Measurements from ENCODE around the gene INTS1. TPM values are rescaled to one million over a fixed set of nuclear protein-coding genes. Genes with fewer than 3 reads are reported as not detected.

INTS1 gene
- total and polyA plus RNA-seq, 2 of the 4 experiments (the other 2 are of a cell fraction): 9.3 to 40.1 TPM

DNA sequence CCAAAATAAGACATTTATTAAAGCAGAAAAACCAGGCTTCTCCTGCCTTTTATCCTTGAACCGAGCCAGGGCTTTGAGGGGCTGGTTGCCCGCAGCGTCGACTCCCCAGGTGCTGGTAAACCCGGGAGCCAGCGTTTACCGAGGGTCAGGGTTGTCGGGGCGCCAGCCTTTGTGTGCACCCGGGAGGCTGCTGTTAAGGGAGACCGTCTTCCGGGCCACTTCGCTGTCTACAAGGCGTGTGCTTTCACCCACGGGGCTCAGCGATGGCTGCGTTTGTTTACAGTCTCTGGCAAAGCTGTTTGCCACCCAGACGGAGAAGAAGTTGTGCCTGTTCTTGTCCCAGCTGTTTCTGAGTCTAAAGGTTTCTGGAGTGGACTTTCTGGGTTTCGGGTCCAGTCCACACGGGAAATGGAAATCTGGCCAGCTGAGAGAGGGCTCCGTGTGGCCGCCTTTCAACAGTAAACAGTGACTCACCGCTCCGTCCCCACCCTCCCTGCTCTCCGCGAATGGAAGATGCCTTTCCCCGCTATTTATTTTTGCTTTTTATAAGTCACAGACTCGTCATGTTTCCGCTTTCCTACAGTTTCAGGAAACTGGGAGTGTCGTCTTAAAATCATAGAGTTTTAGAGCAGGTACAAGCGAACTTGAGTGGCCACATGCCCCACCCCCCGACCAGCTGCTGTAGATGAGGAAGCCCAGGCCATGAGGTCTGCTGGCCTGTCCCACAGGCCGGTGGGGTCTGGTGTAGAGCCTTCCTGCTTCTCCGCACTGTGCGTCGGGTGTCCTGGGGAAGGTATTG, 28.5 kb upstream of the INTS1 start:
- peaks cover 9% of the 10 kb centered on the region for H3K9me1 ChIP-seq (ENCODE audit: insufficient read depth, low read length)
- peak; percentile 41 for ATAC-seq (ENCODE audit: low read depth)
- dilution Hi-C loops (cut with HindIII; ENCODE audit: low sequenced_read_pairs, unreplicated experiment): no loop called here
- peak overlapping the region; percentile 88 for H3K14ac ChIP-seq (replicated peaks; ENCODE audit: low read depth, low read length)
- peaks cover 0 to 45% of the 10 kb centered on the region in 2 experiments; a peak in 2 of 4 replicates for H3K79me1 ChIP-seq (ENCODE audit: low read depth in 1 of 2, low read length in 2 of 2)
- peak overlapping the region; percentile 74 for H3K18ac ChIP-seq (ENCODE audit: low read depth, low read length)
- peak overlapping the region; percentile 99 for H2AK5ac ChIP-seq (ENCODE audit: low read depth, low read length)
- peak overlapping the region; percentile 85 for H3K23ac ChIP-seq (ENCODE audit: low read depth, low read length)
- H4K5ac ChIP-seq (ENCODE audit: low read depth, low read length): peak overlapping the region; percentile 62
- no TSS peak for BruUV-seq (replicated peaks)
- peak overlapping the region; percentile 99 for H2AK9ac ChIP-seq (replicated peaks; ENCODE audit: low read depth, low read length, poor library complexity)
- H4K8ac ChIP-seq (ENCODE audit: low read depth in 2 of 2, low read length in 2 of 2): peak overlapping the region; percentile 63 to 86
- peak overlapping the region; percentile 95 for H2BK120ac ChIP-seq (ENCODE audit: low read depth, low read length)
- ChIA-PET CTCF (no interaction called here), POLR2A (ENCODE audit: unreplicated experiment) (no interaction called here)
- H2BK5ac ChIP-seq (ENCODE audit: low read depth, low read length, poor library complexity, severe bottlenecking): peak overlapping the region; percentile 98
- H3K27ac ChIP-seq (ENCODE audit: insufficient read depth, low read length): peak overlapping the region; percentile 95
- peak overlapping the region; percentile 43 for H3K4me3 ChIP-seq (ENCODE audit: insufficient read depth, low read depth, low read length)
- H3K4ac ChIP-seq (ENCODE audit: low read depth, low read length): peak overlapping the region; percentile 89
- no peaks in the 10 kb centered on the region for H3K27me3 ChIP-seq (ENCODE audit: control insufficient read depth, insufficient read depth, low read length)
- H2BK15ac ChIP-seq (ENCODE audit: low read depth, low read length): peak overlapping the region; percentile 71; the same call in 2 of the 3 replicates
- H2AFZ ChIP-seq (replicated peaks; ENCODE audit: low read length, poor library complexity): peak overlapping the region; percentile 77
- in situ Hi-C loops (cut with MboI; ENCODE audit: low sequenced_read_pairs): no loop called here
- peaks cover 36% of the 10 kb centered on the region for H4K20me1 ChIP-seq (ENCODE audit: insufficient read depth, low read length)
- intact Hi-C loops (cut with micrococcal nuclease): no loop called here
- H3K36me3 ChIP-seq (ENCODE audit: control insufficient read depth, insufficient read depth, low read length): no peaks in the 10 kb centered on the region
- peak overlapping the region; percentile 85 for H3K4me2 ChIP-seq (ENCODE audit: low read depth, low read length)
- H3K9me3 ChIP-seq (ENCODE audit: control insufficient read depth, insufficient read depth, low read length): no peaks in the 10 kb centered on the region
- H4K91ac ChIP-seq (ENCODE audit: insufficient read depth, low read depth, low read length): peak overlapping the region; percentile 91
- peak; percentile 96 for DNase-seq
- WGBS, 2 experiments (ENCODE audit: extremely low coverage in 2 of 2, insufficient read length in 1 of 2): 3% methylated on average over 18 of the region's 36 CpGs; no CpG with 5 or more reads in 1 of the 2 experiments
- H3K4me1 ChIP-seq (ENCODE audit: control insufficient read depth, insufficient read depth, low read length): peaks cover 34% of the 10 kb centered on the region
- H2BK20ac ChIP-seq (ENCODE audit: low read depth, low read length): peak overlapping the region; percentile 66
- peak overlapping the region; percentile 88 for H3K56ac ChIP-seq (ENCODE audit: extremely low read depth, insufficient read depth, low read length)
- H3K9ac ChIP-seq (ENCODE audit: low read depth, low read length): peak overlapping the region; percentile 85
- peak; percentile 73; the same call in 1 of the 2 replicates for TF ChIP-seq MAZ (IDR thresholded peaks at IDR 0.05; ENCODE audit: borderline replicate concordance, low read depth, low read length)
- peak; percentile 87 for TF ChIP-seq CHD1 (IDR thresholded peaks at IDR 0.05; ENCODE audit: low read depth, low read length)
- TF ChIP-seq, protein P1, sequence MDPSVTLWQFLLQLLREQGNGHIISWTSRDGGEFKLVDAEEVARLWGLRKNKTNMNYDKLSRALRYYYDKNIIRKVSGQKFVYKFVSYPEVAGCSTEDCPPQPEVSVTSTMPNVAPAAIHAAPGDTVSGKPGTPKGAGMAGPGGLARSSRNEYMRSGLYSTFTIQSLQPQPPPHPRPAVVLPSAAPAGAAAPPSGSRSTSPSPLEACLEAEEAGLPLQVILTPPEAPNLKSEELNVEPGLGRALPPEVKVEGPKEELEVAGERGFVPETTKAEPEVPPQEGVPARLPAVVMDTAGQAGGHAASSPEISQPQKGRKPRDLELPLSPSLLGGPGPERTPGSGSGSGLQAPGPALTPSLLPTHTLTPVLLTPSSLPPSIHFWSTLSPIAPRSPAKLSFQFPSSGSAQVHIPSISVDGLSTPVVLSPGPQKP (IDR thresholded peaks at IDR 0.05; ENCODE audit: borderline replicate concordance, low read depth, low read length): no peak
- TF ChIP-seq, protein P2, sequence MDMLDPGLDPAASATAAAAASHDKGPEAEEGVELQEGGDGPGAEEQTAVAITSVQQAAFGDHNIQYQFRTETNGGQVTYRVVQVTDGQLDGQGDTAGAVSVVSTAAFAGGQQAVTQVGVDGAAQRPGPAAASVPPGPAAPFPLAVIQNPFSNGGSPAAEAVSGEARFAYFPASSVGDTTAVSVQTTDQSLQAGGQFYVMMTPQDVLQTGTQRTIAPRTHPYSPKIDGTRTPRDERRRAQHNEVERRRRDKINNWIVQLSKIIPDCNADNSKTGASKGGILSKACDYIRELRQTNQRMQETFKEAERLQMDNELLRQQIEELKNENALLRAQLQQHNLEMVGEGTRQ (IDR thresholded peaks at IDR 0.05; ENCODE audit: low read depth, low read length): peak; percentile 50
- TF ChIP-seq BHLHE40 (IDR thresholded peaks at IDR 0.05; ENCODE audit: low read depth, low read length): peak; percentile 35; the same call in 1 of the 2 replicates
- no peak for TF ChIP-seq RAD21 (IDR thresholded peaks at IDR 0.05; ENCODE audit: low read length)
- peak; percentile 43 for TF ChIP-seq RCOR1 (IDR thresholded peaks at IDR 0.05; ENCODE audit: insufficient replicate concordance, low read length)
- peak; percentile 95 for TF ChIP-seq FOS (IDR thresholded peaks at IDR 0.05; ENCODE audit: low read depth, low read length)
- no peak for TF ChIP-seq MAFK (IDR thresholded peaks at IDR 0.05; ENCODE audit: low read depth, low read length)
- 0 out of 2 replicates have a peak, but pooled peaks have one; percentile 3 for TF ChIP-seq SMC3 (IDR thresholded peaks at IDR 0.05; ENCODE audit: low read depth, low read length)
- TF ChIP-seq POLR2A (IDR thresholded peaks at IDR 0.05; ENCODE audit: low read depth, low read length): peak; percentile 96
- TF ChIP-seq RFX5 (IDR thresholded peaks at IDR 0.05; ENCODE audit: low read depth, low read length): no peak
- TF ChIP-seq, protein P3, sequence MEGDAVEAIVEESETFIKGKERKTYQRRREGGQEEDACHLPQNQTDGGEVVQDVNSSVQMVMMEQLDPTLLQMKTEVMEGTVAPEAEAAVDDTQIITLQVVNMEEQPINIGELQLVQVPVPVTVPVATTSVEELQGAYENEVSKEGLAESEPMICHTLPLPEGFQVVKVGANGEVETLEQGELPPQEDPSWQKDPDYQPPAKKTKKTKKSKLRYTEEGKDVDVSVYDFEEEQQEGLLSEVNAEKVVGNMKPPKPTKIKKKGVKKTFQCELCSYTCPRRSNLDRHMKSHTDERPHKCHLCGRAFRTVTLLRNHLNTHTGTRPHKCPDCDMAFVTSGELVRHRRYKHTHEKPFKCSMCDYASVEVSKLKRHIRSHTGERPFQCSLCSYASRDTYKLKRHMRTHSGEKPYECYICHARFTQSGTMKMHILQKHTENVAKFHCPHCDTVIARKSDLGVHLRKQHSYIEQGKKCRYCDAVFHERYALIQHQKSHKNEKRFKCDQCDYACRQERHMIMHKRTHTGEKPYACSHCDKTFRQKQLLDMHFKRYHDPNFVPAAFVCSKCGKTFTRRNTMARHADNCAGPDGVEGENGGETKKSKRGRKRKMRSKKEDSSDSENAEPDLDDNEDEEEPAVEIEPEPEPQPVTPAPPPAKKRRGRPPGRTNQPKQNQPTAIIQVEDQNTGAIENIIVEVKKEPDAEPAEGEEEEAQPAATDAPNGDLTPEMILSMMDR (conservative IDR thresholded peaks at IDR 0.05; ENCODE audit: low read depth, low read length): no peak
- TF ChIP-seq CEBPB (IDR thresholded peaks at IDR 0.05; ENCODE audit: low read depth, low read length): no peak

Data from IMR-90 (cell line).